ENCODE data around the gene IL10.

DNA sequence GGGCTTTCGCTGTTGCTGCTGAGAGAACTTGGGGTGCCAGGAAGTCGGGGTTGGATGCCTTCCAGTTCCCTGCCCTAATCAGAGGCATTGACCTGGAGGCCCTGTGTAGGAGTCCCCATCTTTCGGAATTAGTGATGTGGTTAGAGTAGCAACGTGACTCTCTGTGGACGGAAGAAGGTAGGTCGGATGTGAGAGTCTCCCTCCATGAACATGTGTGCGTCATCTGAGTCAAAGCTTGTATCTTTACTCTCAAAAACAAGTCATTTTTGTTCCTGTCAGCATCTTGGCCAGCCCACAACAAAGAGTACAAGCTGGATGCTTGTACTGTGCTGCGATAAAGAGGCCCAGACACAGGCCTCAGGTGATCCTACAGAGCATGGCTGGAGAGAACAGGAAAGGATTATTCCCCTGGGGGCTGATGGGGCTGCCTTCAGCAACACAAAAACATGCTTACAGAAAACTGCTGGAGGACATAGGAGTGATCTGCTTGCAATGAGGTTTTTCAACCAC lies 31.0 kb upstream of the IL10 start:
- TF ChIP-seq CTCF (tag by site-specific recombination; IDR thresholded peaks at IDR 0.05) (no peak), EGR2 (tag by site-specific recombination; IDR thresholded peaks at IDR 0.05; ENCODE audit: low read depth) (no peak), TCF7L2 (IDR thresholded peaks at IDR 0.05; ENCODE audit: borderline replicate concordance, low read depth, low read length) (no peak), ZNF645 (tag by site-specific recombination; IDR thresholded peaks at IDR 0.05) (no peak), ZNF157 (tag by site-specific recombination; IDR thresholded peaks at IDR 0.05) (no peak), KLF16 (tag by site-specific recombination; IDR thresholded peaks at IDR 0.05) (no peak), YY1 (tag by site-specific recombination; IDR thresholded peaks at IDR 0.05) (no peak), KLF1 (tag by site-specific recombination; IDR thresholded peaks at IDR 0.05) (no peak), ZNF596 (tag by site-specific recombination; IDR thresholded peaks at IDR 0.05) (no peak), ZNF561 (tag by site-specific recombination; IDR thresholded peaks at IDR 0.05; ENCODE audit: borderline replicate concordance) (no peak), RBAK (tag by site-specific recombination; IDR thresholded peaks at IDR 0.05) (no peak)
- TF ChIP-seq, protein P1, sequence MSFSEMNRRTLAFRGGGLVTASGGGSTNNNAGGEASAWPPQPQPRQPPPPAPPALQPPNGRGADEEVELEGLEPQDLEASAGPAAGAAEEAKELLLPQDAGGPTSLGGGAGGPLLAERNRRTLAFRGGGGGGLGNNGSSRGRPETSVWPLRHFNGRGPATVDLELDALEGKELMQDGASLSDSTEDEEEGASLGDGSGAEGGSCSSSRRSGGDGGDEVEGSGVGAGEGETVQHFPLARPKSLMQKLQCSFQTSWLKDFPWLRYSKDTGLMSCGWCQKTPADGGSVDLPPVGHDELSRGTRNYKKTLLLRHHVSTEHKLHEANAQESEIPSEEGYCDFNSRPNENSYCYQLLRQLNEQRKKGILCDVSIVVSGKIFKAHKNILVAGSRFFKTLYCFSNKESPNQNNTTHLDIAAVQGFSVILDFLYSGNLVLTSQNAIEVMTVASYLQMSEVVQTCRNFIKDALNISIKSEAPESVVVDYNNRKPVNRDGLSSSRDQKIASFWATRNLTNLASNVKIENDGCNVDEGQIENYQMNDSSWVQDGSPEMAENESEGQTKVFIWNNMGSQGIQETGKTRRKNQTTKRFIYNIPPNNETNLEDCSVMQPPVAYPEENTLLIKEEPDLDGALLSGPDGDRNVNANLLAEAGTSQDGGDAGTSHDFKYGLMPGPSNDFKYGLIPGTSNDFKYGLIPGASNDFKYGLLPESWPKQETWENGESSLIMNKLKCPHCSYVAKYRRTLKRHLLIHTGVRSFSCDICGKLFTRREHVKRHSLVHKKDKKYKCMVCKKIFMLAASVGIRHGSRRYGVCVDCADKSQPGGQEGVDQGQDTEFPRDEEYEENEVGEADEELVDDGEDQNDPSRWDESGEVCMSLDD (tag by site-specific recombination; IDR thresholded peaks at IDR 0.05): no peak
